Activated CD4-positive, alpha-beta memory T cell treated with anti-CD3 and anti-CD28 coated beads for 36 hours (primary cell): ENCODE results near the gene MCOLN2. TPM values are rescaled to one million over a fixed set of nuclear protein-coding genes. Genes with fewer than 3 reads are reported as not detected.

Source experiments
- CTCF ChIA-PET: fragments of 350-600 bp; sonication (Branson Sonifier 250); formaldehyde crosslinking; loops from one replicate; lab custom pipeline; 2021; ENCODE audit warnings: antibody characterized with exemption, inconsistent platforms; lab: Charles Lee
- POLR2A ChIA-PET: fragments of 350-600 bp; sonication (Branson Sonifier 250); formaldehyde crosslinking; loops from one replicate; lab custom pipeline; 2021; ENCODE audit warnings: antibody characterized with exemption; lab: Charles Lee
- DNase-seq: peaks from one replicate; pipeline ENCODE4 v3.0.0-alpha.2; 2020
- H3K27ac Mint-ChIP-seq: one replicate; pipeline ENCODE4 v1.8.0; 2021; ENCODE audit warnings: mixed read lengths
- H3K27me3 Mint-ChIP-seq: one replicate; pipeline ENCODE4 v1.8.0; 2021; ENCODE audit warnings: mixed read lengths
- H3K36me3 Mint-ChIP-seq: one replicate; pipeline ENCODE4 v1.8.0; 2021; ENCODE audit warnings: mixed read lengths
- H3K4me1 Mint-ChIP-seq: one replicate; pipeline ENCODE4 v1.8.0; 2021; ENCODE audit warnings: low read depth, mixed read lengths
- H3K4me3 Mint-ChIP-seq: one replicate; pipeline ENCODE4 v1.8.0; 2021; ENCODE audit warnings: mild to moderate bottlenecking, mixed read lengths
- H3K9me3 Mint-ChIP-seq: one replicate; pipeline ENCODE4 v1.8.0; 2021; ENCODE audit warnings: mixed read lengths
- intact Hi-C: fragments of 100-400 bp; cut with micrococcal nuclease; formaldehyde crosslinking; loops from one replicate; pipeline ENCODE4 v1.15.1; 2023
- total RNA-seq, 2 experiments: library from RNA; stranded (reverse); gene quantifications; one replicate each; pipeline ENCODE4 v1.2.3, GENCODE V29; 2021

The MCOLN2 gene
- total RNA-seq, 2 experiments from 2014 or later, result 42.1 to 43.2 TPM

DNA sequence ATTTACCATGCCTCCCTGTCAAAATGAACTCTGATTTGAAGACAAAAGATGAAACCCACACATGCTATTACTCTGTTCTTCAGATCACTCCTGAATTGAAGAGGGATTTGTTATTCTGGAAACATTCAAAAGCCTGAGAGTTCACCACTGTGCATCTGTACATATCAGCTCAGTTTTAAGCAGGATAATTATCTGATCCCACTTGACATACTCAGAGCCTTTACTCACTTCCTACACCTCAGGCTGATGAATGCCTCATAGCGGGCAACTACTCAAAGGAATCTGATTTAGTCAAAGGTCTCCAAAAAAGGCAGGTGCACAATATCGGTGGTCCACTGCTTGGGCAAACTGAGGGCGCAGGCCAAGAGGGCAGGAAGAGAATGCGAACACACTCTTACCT is 56.4 kb downstream of the MCOLN2 start:
- Mint-ChIP-seq H3K36me3 (peaks cover 14% of the 10 kb centered on the region), H3K4me1 (peaks cover 17% of the 10 kb centered on the region), H3K9me3 (no peaks in the 10 kb centered on the region), H3K27me3 (no peaks in the 10 kb centered on the region), H3K4me3 (no peak overlapping the region), H3K27ac (no peak overlapping the region)
- no peak for DNase-seq
- ChIA-PET POLR2A (no interaction called here), CTCF (interaction anchor here (9.9 kb wide), 1 partner anchor 316 kb away, joined by 229 read pairs; the partner anchor contains the start of gene C1orf52)
- intact Hi-C loops, result loop anchor here (10.0 kb wide), 2 partner anchors 436 to 1074 kb away; partner anchors contain the start of genes GNG5 and SPATA1

DNA sequence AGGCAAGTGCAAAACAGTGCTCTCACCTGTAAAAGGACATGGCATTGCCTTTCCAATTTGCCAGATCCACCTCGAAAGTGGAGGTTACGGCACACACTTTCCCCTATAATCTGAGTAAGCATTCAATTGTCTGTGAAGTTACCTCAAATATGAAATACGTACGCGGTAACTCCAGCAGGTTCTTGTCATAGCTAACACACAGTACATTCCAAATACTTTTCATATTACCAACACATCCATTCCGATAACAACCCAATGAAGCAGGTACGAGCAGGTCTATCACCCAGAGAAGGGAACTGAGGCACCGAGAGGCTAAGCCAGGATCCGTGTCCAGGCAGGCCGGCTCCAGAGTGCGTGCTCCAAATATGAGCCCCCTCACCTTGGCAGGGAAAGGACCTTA is 57.2 kb downstream of the MCOLN2 start:
- peaks cover 9% of the 10 kb centered on the region for H3K4me1 Mint-ChIP-seq
- no peak for DNase-seq
- H3K4me3 Mint-ChIP-seq, result no peak overlapping the region
- POLR2A ChIA-PET, result no interaction called here
- peaks cover 8% of the 10 kb centered on the region for H3K36me3 Mint-ChIP-seq
- H3K27me3 Mint-ChIP-seq, result no peaks in the 10 kb centered on the region
- no peaks in the 10 kb centered on the region for H3K9me3 Mint-ChIP-seq
- CTCF ChIA-PET, result interaction anchor here (2.2 to 9.9 kb wide), 3 partner anchors 158 to 317 kb away, joined by 9 to 229 read pairs (median 47); partner anchors contain the start of gene C1orf52
- H3K27ac Mint-ChIP-seq, result no peak overlapping the region
- intact Hi-C loops, result loop anchor here (10.0 kb wide), 3 partner anchors 315 to 1075 kb away; partner anchors contain the start of genes GNG5 and SPATA1

DNA sequence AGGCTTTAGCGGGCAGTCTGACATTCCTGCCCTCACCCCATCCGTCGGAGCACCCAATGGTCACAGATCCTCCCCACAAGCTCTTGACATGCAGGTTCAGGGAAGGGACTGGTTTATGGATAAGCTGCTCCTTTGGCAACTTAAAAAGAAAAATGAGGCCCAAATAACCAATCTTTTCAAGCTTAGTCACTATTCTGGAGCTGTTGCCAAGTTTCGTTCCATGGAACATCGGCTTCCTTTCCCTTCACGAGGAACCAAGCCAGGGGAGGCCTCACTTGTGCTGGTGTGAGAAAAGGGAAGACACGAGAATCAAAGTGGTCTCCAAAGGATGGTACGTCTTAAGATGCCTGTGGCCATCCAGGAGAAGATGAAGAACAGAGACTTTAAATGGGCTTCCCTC is 57.8 kb downstream of the MCOLN2 start:
- Mint-ChIP-seq H3K4me1 (peaks cover 4% of the 10 kb centered on the region), H3K9me3 (no peaks in the 10 kb centered on the region), H3K27ac (no peak overlapping the region), H3K4me3 (no peak overlapping the region), H3K27me3 (no peaks in the 10 kb centered on the region), H3K36me3 (peaks cover 8% of the 10 kb centered on the region)
- ChIA-PET POLR2A (no interaction called here), CTCF (interaction anchor here (1.5 to 5.4 kb wide), 4 partner anchors 157 to 320 kb away, joined by 5 to 47 read pairs (median 8); partner anchors contain the start of gene C1orf52)
- intact Hi-C loops, result loop anchor here (10.0 kb wide), 1 partner anchor 314 kb away; no protein-coding TSS in a partner anchor
- DNase-seq, result no peak

DNA sequence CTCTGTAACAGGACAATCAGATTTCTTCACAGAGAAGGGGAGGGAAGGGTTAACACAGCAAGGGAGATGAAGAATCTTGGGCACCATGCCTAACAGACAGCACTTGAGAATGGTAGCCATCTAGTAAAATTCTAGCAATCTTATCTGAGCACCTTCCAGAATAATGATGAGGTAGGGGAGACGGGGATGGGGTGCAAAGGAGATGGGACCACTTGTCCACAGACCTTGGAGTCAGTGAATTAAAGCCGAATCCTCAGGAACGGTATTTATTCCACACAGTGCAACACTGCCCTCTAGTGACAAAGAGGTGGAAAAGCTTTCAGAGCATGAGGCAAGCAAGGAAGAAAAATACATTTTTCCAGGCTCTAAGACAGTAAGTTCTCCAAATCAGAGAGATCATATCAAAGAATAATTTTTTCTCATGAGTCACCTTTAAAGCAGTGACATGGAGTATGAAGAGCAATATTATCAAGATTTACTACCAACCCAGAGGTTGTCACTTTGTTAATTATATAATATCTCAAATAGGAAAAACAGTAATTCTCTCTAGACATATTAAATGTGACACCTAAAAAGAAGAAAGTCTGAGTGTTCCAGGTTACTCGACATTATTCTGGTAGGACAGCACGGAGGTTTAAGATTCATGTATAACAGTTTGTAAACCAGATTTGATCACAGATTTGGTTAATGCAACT is 60.6 kb downstream of the MCOLN2 start:
- CTCF ChIA-PET, result interaction anchor here (0.5 to 5.4 kb wide), 29 partner anchors 8 to 866 kb away, joined by 3 to 47 read pairs (median 3); no protein-coding TSS in a partner anchor
- Mint-ChIP-seq H3K36me3 (peaks cover 13% of the 10 kb centered on the region), H3K4me3 (no peak overlapping the region), H3K27ac (no peak overlapping the region), H3K27me3 (no peaks in the 10 kb centered on the region), H3K9me3 (no peaks in the 10 kb centered on the region), H3K4me1 (peaks cover 4% of the 10 kb centered on the region)
- DNase-seq, result peak; percentile 27
- POLR2A ChIA-PET, result interaction anchor here (1.3 to 1.6 kb wide), 2 partner anchors 9 to 340 kb away, joined by 3 read pairs; partner anchors contain the start of gene BCL10
- intact Hi-C loops, result loop anchor here (1.0 to 10.0 kb wide), 5 partner anchors 154 to 494 kb away; no protein-coding TSS in a partner anchor

DNA sequence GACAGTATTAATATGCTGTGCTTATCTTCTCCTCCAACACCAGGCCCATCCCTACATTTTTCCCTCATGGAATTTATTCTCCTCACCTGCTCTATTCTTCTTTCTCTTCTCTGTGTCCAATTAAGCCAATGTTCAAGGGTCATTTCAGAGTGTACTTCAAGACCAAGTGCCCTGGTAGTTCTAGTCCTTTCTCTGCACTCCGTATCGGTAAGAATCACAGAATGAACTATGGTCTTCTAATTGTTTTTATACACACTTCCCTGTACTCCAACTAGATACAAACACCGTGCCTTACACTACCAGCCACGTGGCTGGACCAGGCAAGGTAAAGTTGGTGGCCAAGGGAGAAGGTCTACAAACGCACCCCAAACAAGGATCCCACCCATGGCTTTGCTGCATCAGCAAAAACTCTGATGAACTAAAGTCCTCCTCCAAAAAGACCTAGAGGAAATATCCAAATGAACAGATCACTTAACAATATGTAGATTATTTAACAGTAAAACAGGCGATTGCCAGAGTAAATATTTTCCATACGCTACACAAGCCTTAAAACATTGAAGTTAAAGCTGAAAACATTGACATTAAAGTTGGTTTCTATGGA is 63.8 kb downstream of the MCOLN2 start:
- Mint-ChIP-seq H3K9me3 (no peaks in the 10 kb centered on the region), H3K27ac (no peak overlapping the region), H3K27me3 (no peaks in the 10 kb centered on the region), H3K36me3 (peaks cover 15% of the 10 kb centered on the region), H3K4me3 (no peak overlapping the region), H3K4me1 (peaks cover 13% of the 10 kb centered on the region)
- CTCF ChIA-PET, result interaction anchor here (0.7 kb wide), 1 partner anchor 151 kb away, joined by 3 read pairs; no protein-coding TSS in a partner anchor
- POLR2A ChIA-PET, result no interaction called here
- intact Hi-C loops, result loop anchor here (10.0 kb wide), 1 partner anchor 308 kb away; no protein-coding TSS in a partner anchor
- DNase-seq, result no peak

DNA sequence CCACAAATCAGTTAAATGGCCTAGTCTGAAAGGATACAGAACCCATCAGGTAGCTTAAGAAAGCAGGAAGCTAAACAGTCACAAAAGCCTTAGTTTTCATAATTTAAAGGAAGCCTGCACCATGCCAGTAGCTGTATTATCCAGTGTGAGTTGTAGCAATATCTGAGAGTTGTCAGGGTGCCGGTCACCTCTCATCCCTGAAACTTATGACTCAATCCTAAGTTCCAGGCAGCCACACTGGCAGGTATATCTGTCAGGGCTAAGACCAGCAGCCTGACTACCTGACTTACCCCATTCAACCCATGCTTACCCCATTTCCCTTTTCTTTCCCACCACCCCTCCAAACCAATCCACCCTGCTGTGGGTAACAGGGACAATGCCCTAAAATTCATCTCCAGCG is 66.1 kb downstream of the MCOLN2 start:
- H3K9me3 Mint-ChIP-seq, result no peaks in the 10 kb centered on the region
- ChIA-PET POLR2A (no interaction called here), CTCF (no interaction called here)
- no peak overlapping the region for H3K27ac Mint-ChIP-seq
- no peak overlapping the region for H3K4me3 Mint-ChIP-seq
- H3K4me1 Mint-ChIP-seq, result peaks cover 9% of the 10 kb centered on the region
- no peak for DNase-seq
- intact Hi-C loops, result loop anchor here (10.0 kb wide), 1 partner anchor 306 kb away; no protein-coding TSS in a partner anchor
- no peaks in the 10 kb centered on the region for H3K27me3 Mint-ChIP-seq
- H3K36me3 Mint-ChIP-seq, result peaks cover 19% of the 10 kb centered on the region

DNA sequence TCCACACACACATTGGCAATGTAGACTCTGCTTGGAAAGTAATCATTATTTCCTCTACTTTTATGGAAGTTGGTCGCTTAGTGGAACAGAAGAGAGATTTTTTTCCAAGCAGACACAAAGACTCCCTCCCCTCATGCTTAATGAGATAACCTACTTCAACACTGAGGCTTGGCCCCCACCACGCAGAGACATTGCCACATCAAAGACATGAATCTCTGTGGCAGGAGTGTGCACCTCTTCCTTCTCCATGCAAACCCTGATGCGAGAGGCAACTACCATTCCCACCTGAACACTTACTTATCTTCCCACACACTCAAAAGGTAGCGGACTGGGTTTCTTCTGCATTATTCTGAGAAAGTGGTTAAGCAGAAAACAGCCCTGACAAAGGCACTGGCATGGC is 66.6 kb downstream of the MCOLN2 start:
- Mint-ChIP-seq H3K36me3 (peaks cover 19% of the 10 kb centered on the region), H3K27me3 (no peaks in the 10 kb centered on the region), H3K4me1 (peaks cover 9% of the 10 kb centered on the region), H3K9me3 (no peaks in the 10 kb centered on the region), H3K4me3 (no peak overlapping the region), H3K27ac (no peak overlapping the region)
- intact Hi-C loops, result loop anchor here (10.0 kb wide), 1 partner anchor 306 kb away; no protein-coding TSS in a partner anchor
- ChIA-PET CTCF (no interaction called here), POLR2A (no interaction called here)
- DNase-seq, result no peak

DNA sequence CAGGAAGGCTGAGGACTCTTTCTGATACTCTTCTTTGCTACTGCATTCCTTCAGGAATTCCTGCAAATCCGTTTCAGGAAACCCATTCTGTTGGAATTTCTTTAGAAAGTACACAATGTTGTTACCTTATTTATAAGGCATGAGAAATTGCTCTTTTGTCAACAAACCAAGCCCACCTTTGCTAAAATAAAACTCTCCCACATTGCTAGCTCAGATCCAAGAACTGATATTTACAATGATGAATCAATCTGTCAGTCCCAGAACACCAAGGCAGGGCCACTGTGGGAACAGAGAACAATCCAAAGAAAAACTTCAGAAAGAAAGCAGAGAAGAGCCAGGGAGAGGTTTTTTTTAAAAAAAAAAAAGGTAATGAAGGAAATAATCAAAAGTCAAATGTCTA is 67.3 kb downstream of the MCOLN2 start:
- DNase-seq, result no peak
- Mint-ChIP-seq H3K4me3 (no peak overlapping the region), H3K27me3 (no peaks in the 10 kb centered on the region), H3K27ac (no peak overlapping the region), H3K4me1 (peaks cover 9% of the 10 kb centered on the region), H3K36me3 (peaks cover 19% of the 10 kb centered on the region), H3K9me3 (no peaks in the 10 kb centered on the region)
- ChIA-PET CTCF (interaction anchor here (1.1 to 1.8 kb wide), 3 partner anchors 13 to 177 kb away, joined by 3 to 10 read pairs (median 4); no protein-coding TSS in a partner anchor), POLR2A (no interaction called here)
- intact Hi-C loops, result no loop called here

DNA sequence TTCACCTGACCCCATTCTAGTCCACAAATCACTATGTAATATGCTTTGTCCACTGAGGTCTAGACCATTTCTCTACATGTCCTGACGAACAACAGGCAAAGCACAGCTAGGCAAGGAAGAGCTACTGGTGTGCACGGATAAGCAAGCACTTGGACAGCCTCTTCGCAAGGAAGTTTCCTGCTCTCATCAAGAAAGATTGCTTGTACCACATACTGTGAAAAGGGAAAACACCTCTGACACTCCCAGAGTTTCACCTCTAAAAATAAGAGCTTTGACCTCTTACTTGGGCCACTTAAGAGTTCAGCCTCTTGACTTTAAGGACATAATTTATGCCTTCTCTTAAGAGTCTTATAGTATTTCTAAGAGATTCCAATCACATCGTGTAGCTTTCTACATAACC is 67.9 kb downstream of the MCOLN2 start:
- CTCF ChIA-PET, result interaction anchor here (1.1 to 1.8 kb wide), 3 partner anchors 14 to 176 kb away, joined by 3 to 10 read pairs (median 4); no protein-coding TSS in a partner anchor
- Mint-ChIP-seq H3K27me3 (no peaks in the 10 kb centered on the region), H3K27ac (no peak overlapping the region), H3K4me3 (no peak overlapping the region), H3K36me3 (peaks cover 19% of the 10 kb centered on the region), H3K4me1 (peaks cover 9% of the 10 kb centered on the region), H3K9me3 (no peaks in the 10 kb centered on the region)
- no peak for DNase-seq
- POLR2A ChIA-PET, result no interaction called here
- intact Hi-C loops, result no loop called here

DNA sequence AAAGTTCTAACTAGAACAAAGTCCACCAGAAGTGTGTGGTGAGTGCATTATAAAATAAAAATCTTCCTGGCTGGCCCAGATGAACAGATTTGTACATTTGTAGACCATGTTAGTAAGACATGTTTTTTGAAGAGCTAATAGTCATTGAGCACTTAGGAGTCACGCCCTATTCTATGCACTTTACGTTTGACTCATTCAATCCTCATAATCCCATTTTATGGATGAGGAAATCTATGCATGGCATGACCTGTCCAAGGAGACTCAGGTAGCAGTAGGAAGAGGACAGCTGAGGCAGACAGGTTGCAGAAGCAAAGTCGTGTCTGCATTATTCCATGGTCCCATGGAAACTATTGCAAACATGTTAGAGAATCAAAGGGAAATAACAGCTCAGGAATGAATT is 73.6 kb downstream of the MCOLN2 start:
- Mint-ChIP-seq H3K4me1 (no peaks in the 10 kb centered on the region), H3K9me3 (no peaks in the 10 kb centered on the region), H3K4me3 (no peak overlapping the region), H3K27me3 (peaks cover 3% of the 10 kb centered on the region), H3K36me3 (peaks cover 6% of the 10 kb centered on the region), H3K27ac (no peak overlapping the region)
- intact Hi-C loops, result no loop called here
- ChIA-PET CTCF (interaction anchor here (1.0 to 2.1 kb wide), 2 partner anchors 12 to 332 kb away, joined by 3 to 10 read pairs; no protein-coding TSS in a partner anchor), POLR2A (no interaction called here)
- DNase-seq, result no peak

DNA sequence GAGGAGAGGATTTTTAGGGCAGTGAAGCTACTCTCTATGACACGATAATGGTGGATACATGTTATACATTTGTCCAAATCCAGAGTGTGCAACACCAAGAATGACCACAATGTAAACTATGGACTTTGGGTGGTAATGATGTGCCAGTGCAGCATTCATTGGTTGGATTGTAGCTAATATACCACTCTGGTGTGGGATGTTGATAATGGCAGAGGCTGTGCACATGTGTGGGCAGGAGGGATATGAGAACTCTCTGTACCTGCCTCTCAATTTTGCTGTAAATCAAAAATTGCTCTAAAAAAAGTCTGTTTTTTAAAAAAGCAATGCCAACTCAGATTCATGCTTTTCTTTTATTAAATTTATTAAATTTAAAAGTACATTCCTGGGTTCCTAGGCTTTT is 76.8 kb downstream of the MCOLN2 start:
- no peak for DNase-seq
- POLR2A ChIA-PET, result no interaction called here
- H3K36me3 Mint-ChIP-seq, result no peaks in the 10 kb centered on the region
- CTCF ChIA-PET, result interaction anchor here (1.1 kb wide), 1 partner anchor 138 kb away, joined by 3 read pairs; no protein-coding TSS in a partner anchor
- no peak overlapping the region for H3K4me3 Mint-ChIP-seq
- H3K4me1 Mint-ChIP-seq, result no peaks in the 10 kb centered on the region
- H3K27me3 Mint-ChIP-seq, result peaks cover 3% of the 10 kb centered on the region
- no peak overlapping the region for H3K27ac Mint-ChIP-seq
- intact Hi-C loops, result no loop called here
- no peaks in the 10 kb centered on the region for H3K9me3 Mint-ChIP-seq
